GM18909 (cell line): Measurements from ENCODE around the gene ACSF3.

Experiments
- ATAC-seq: cut with Tn5 transposase; IDR thresholded peaks from one replicate; pipeline ENCODE4 v1.9.1; 2021; ENCODE audit warnings: mild to moderate bottlenecking; ENCODE audit not compliant: unreplicated experiment, poor library complexity

Gene ACSF3

DNA sequence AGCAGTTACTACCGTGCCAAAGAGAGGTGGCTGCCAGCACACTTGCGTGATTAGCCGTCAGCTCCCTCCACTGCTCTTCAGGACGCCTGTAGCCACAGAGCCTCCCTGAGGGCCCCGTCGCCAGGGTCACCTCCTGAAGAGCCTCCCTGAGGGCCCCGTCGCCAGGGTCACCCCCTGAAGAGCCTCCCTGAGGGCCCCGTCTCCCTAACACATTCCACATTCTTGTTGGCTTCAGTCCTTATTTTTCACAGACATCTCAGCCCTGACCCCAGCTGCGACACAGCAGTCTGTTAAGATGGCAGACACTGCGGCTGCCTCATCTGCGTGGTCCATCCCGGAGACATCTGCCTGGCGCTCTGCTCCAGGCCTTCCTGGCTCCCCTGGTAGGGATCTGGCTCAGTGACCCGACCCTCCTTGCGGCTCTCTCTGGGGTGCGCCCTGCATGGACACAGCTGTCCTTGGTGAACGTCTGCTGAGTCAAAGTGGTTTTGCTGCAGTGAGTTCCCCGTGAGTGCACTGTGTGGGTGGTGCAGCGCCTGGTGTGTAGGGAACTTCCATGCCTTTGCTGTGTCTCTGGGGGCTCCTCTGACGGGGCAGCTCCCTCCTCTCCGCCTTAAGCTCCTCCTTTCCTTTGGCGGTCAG is 11.4 kb downstream of the ACSF3 start:
- no peak for ATAC-seq

- no peak for ATAC-seq
Measured at GRCh38 chr16:89105599-89106151, 12.0 kb downstream of the ACSF3 start.

DNA sequence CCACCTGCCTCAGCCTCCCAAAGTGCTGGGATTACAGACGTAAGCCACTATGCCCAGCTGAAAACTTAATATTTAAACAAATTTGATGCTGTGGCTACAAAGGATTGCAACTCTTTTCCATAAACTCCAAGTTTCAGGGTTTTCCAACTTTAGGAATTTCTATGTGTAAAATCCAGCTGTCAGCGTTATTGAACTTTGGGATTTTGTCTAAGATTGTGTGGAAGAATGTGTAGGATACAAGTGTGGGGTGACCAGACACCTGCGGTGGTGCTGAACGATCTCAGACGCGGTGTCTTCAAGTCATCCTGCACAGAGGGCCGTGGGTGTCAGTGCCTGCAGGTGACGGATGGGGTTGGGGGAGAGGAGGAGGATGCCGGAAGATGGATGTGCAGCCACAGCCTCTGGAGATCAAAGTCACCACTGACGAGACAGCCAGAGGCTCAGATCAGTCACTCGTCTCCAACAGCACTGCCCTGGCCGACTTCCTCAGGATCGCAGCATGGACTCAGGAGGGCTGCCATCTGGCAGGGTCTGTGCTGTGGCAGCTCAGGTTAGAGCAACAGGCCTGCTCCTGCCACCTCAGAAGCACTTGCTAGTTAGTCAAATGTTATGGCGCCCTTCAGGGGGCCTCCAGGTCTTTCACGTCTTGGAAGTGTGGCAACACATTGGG is 13.0 kb downstream of the ACSF3 start:
- ATAC-seq, result no peak

- no peak for ATAC-seq
Measured at GRCh38 chr16:89107203-89107582, 13.5 kb downstream of the ACSF3 start.

- ATAC-seq, result no peak
Measured at GRCh38 chr16:89108416-89108815, 14.8 kb downstream of the ACSF3 start.

GRCh38 chr16:89110641-89111040 is 17.0 kb downstream of the ACSF3 start:
- no peak for ATAC-seq

GRCh38 chr16:89111263-89111662 is 17.6 kb downstream of the ACSF3 start:
- ATAC-seq, result no peak

GRCh38 chr16:89112377-89113151 is 18.9 kb downstream of the ACSF3 start:
- ATAC-seq, result no peak

DNA sequence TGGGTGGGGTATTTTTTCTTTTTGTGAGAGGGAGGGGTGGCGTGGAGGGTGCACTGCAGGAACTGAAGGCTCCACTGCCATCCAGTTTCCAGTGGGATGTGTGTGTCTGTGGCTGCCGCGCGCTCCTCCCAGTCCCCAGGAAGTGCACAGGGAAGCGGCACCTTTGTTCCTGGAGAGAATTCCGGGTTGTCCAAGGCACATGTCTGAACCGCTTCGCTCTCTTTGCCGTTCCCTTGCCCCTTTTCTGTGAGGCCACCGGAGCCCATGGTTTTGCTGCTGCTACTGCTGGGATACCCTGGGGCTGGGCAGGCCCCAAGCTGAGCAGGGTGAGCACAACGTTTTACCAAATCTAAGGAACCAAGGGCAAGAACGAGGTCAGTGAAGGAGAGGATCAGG is 19.5 kb downstream of the ACSF3 start:
- no peak for ATAC-seq

DNA sequence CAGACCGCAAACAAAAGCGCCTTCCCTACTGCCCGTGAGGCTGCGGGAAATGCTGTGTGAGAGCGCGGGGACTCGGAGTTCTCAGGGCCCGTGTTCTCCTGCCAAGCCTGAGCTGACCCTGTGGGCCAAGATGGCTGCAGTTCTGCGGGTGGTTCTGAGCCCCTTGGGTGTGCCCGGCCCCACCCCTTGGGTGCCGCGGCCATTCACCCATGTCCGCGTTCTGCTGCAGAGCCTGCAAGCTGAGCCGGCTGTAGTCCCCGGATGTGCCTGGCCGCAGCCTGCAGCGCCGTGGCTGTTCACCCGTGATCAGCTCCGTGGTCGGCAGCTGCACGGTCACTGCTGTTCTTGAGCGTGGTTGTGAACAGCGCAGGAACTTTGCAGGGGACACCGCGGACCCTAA is 20.0 kb downstream of the ACSF3 start:
- ATAC-seq, result no peak

- no peak for ATAC-seq
Measured at GRCh38 chr16:89114159-89114981, 20.7 kb downstream of the ACSF3 start.

DNA sequence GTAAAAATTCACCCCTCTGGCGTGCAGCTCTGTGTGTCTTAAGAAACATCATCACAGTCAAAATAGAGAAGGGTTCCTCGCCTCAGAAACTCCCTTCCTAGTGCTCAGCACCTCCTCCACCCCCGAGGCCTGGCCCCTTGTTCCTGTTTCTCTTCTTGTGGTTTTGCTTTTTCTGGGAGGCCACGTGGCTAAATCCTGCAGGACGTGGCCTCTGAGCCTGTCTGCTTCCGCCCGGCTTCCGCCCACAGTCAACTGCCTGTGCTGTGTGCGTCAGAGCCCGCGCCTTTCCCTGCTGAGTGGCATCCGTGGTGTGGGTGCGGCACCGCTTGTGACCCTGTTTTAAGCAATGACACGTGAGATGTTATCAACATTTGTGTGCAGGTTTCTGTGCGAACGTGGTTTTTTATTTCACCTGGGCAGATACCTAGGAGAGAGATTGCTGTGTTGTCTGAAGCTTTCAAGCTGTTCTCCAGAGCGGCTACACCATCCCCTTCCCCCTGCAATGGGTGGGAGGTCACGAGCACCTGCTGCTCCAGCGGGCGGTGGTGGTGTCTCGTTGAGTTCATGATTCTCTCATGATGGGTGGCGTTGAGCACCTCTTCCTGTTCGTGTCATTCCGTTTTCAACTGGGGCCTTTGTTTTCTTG is 21.7 kb downstream of the ACSF3 start:
- ATAC-seq, result peak; percentile 71

DNA sequence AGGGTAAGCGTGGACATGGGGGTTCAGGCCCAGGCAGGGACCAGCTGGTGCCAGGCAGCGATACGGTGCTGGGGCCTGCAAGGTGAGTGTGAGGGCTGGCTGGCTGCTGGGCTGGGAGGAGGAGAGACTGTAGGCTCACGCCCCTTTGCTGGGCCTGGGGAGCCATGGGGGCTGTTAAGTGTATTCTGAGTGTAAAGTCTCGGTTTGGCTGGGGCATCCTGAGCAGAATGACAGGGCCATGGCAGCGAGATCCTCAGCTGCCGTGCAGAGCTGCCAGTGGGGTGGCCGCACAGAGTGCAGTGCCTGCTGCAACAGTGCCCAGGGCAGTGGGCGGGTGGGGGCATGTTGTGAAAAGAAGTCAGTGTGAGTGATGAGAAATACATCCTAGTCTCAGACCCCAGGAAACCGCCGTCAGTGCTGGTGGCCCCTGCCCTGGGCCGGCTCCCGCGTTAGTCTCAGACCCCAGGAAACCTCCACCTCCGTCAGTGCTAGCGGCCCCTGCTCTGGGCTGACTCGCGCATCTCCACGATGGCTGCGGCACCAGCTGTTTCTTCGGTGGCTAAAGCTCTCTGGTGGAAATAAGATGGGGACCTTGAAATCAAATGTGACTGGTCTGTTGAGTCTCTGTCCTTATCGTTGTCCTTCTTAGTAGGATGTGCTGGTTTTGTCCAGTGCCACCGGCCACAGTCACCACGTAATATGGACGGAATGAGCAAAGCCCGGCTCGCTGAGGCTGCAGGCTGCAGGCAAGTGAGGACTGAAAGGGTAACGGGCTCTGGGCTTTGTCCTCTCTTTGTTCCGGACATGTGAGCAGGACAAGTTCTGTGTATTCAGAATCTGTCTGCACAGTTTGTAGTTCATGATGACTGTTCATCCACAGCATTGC is 22.9 kb downstream of the ACSF3 start:
- ATAC-seq, result no peak

DNA sequence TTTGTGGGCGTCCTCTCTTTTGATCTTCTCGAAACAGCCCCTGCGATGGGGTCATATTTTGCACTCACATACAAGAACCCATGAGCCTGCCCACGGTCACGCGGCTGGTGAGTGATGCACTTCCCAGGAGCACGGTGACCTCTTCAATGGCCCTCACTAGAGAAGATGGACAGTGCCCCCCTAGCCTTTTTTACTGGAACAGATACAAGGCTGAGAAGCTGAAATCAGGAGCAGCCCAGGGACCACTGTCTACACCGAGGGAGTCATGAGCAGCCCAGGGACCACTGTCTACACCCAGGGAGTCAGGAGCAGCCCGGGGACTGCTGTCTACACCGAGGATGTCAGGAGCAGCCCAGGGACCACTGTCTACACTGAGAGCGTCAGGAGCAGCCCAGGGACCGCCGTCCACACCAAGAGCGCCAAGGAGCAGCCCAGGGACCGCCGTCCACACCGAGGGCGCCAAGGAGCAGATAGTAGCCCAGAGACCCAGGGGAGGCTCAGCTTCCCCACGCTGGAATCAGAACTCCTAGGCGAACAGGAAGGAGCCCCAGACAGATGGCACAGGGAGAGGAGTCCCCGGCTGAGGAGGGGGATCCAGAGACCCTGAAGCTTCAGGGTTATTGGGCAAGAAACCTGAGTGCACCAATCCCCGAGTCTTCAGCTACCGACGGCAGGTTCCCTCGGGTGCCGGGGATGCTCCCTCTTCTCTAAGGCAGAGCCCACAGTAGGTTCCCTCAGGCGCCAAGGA is 23.7 kb downstream of the ACSF3 start:
- no peak for ATAC-seq

DNA sequence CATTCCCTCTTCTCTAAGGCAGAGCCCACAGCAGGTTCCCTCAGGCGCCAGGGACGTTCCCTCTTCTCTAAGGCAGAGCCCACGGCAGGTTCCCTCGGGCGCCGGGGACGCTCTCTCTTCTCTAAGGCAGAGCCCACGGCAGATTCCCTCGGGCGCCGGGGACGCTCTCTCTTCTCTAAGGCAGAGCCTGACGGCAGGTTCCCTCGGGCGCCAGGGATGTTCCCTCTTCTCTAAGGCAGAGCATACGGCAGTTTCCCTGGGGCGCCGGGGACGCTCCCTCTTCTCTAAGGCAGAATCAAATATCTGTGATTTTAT is 24.3 kb downstream of the ACSF3 start:
- ATAC-seq, result no peak

- ATAC-seq, result no peak
Measured at GRCh38 chr16:89118361-89119165, 24.9 kb downstream of the ACSF3 start.

DNA sequence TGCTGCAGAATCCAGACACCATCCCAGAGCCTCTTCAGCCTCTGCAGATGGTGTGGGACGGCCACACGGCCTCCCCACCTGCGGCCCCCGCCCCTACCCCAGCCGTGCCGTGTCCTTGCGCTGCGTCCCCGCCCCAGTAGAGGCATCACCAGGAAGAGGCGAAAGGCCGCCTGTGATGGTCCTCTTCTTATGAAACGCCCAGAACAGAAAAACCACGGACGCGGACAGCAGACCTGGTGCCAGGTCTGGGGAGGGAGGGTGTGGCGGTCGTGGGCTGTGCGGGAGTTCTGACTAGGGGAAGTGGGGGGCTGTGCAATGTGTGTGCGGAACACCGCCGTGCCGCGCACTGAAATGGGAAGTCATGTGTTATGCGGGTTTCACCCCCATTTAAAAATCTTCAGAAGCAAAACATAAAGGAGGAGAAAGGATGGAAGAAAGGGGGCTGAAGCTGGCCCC is 25.5 kb downstream of the ACSF3 start:
- no peak for ATAC-seq
